ENCODE measurements around the gene MRTO4. TPM values are rescaled to one million over a fixed set of nuclear protein-coding genes. Genes with fewer than 3 reads are reported as not detected.
"Not testable (repeated sequence)": the region's sequence is repeated elsewhere in the genome, so short reads cannot be mapped to it uniquely, and the experiment has no call there.

MRTO4 gene
- total RNA-seq, 1 donor from 2014 or later: 57.6 TPM

DNA sequence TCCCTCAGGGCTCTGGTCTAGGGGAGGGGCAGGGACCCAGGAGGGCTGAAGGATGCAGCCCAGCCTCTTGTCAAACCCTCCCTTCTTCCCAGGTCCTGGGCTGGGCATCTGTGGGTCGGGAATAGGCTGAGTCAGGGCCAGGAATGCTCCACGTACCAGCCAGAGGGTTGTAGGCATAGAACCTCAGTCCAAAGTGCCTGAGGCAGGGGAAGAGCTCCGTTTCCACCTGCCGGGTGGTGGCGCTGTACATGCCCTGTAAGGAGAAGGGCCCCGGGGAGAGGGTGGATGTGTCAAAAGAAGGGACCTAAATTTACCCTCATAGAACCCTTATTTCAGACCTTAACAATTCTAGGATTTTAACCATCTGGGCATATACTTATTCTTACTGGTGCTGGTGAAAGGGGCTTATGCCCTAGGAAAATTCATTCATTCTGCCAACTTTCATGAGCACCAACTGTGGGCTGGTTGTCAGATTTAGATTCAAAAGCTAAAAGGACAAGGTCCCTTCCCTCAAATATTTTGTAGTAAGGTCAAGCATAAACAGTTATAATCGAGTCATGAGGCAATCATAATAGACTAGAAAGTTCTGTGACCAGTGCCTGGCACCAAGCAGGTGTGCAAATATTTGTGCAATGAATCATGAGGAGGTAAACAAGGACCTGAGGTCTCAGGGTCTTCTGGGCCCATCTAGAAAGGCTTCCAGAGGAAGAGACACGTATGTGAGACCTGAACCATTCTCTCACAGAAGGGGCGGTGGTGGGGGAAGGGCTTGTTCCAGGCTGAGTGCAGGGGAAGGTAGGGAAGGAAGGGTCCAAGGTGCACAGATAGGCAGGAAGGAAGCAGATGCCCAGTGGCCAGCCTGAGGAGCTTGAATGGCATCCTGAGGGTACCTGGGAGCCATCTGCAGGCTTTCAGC, 18.1 kb downstream of the MRTO4 start:
- intact Hi-C loops (cut with micrococcal nuclease): not testable (repeated sequence)

DNA sequence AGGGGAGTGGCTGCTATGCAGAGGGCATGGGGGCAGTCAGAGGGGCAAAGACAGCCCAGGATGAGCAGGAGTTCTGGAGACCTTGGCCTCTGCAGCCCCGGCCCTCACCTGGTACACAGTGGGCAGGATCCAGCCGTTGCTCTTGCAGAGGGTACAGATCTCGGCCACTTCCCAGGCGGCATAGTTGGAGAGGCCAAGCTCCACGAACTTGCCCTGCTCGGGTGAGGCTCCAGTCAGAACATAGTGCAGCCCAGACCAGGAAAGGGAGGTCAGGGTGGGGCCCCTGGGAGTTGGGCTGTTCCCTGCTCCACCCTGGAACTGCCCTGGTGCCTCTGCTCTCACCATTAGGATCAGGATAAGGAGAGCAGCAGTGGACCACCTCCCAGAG, 18.7 kb downstream of the MRTO4 start:
- intact Hi-C loops (cut with micrococcal nuclease): not testable (repeated sequence)

GRCh38 chr1:19272064-19272463, 20.5 kb downstream of the MRTO4 start:
- intact Hi-C loops (cut with micrococcal nuclease): no loop called here

DNA sequence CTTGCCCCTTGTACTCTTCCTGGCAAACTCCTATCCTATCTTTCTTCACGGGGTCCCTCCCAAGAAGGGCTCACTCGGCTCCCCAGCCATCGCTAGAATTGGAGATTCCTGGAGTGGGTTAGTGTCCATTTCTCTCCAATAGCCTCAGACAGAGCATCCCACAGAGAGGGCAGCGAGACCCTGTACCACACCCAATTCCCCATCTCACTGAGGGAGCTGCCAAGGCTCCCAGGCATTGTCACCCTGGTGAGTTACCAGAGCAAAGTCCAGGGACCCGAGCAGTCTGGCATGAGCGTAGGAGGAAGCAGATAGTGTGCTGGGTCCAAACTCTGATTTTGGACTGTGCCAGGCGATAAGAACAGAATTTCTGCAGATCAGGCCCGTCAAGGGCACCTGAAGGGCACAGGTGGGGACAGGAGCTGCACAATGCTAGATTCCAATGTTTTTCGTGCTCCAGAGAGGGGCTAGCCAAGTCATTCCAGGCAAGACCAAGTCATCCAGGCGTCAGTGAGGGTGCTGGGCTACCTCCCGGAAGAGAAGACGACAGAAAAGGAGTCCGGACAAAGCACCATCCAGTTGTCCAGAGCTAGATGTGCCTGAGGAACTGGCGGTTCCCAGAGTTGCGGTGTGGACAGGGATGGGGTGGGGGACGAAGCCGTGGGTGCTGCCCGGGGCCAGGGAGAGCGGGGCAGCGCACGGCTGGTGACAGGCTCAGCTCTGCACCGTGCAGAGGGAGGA, 21.7 kb downstream of the MRTO4 start:
- intact Hi-C loops (cut with micrococcal nuclease): no loop called here

DNA sequence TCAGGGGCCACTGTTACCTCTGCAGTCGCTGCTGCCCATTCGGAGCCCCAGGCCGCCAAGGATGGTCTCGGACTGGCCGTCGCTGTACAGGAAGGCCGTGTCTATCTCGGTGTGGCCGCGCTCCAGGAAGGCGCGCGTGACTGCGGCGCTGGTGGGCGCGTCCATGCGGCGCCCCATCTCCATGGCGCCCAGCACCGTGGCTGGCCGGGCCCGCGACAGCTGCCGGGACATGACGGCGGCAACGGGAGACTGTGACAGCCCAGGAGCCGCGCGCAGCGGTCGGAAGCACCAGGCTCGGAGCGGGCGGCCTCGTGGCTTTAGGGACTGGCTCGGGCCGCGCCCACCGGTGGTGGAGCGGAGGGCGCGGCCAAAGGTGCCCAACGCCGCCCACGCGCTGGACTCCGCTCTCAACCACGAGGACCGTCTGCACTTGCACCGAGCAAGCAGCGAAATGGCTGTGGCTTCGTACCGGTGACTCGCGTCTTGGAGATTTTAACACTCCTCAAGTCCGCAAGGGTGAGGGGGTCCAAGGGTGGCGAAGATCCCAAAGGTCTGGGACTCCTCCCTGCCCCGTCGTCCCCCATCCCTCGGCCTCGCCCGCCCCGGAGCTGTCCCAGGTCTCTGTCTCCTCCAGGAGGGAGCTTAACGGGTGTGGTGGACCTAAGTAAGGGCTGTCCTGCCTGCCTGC, 22.4 kb downstream of the MRTO4 start:
- intact Hi-C loops (cut with micrococcal nuclease): not testable (repeated sequence)

DNA sequence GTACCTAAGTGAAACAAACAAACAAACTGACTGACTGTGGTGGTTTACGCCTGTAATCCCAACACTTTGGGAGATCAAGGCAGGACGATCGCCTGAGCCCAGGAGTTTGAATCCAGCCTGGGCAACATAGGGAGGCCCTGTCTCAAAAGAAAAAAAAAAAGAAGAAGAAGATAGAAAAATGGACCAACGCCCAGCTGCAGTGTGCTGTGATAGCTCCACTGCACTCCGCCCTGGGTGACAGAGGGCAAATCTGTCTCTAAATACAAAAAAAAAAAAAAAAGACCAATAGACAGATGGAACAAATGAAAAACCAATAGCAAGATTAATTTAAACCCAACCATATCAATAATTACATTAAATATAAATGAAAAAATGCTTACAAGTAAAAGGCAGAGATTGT, 23.0 kb downstream of the MRTO4 start:
- intact Hi-C loops (cut with micrococcal nuclease): no loop called here

DNA sequence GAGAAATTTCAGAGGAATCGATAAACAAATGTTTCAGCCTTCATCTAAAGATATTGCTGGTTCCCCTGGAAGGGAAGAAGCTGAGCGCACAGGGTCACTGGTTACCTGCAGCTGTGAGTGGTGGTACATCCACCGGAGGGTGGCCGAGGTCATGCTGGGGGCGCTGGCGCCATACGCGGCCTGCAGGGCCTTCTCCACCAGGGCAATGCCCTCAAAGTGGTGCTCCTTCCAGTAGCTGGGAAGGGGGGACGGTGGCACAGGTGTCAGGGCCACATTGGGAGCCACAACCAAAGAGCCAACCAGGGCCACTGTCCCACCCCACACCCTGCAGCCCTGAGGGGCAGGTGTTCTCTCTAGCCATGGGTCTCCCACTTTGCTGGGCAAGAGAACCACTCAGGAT, 32.3 kb downstream of the MRTO4 start:
- intact Hi-C loops (cut with micrococcal nuclease): no loop called here

- intact Hi-C loops (cut with micrococcal nuclease): no loop called here
Measured at GRCh38 chr1:19284881-19285280, 33.3 kb downstream of the MRTO4 start.

DNA sequence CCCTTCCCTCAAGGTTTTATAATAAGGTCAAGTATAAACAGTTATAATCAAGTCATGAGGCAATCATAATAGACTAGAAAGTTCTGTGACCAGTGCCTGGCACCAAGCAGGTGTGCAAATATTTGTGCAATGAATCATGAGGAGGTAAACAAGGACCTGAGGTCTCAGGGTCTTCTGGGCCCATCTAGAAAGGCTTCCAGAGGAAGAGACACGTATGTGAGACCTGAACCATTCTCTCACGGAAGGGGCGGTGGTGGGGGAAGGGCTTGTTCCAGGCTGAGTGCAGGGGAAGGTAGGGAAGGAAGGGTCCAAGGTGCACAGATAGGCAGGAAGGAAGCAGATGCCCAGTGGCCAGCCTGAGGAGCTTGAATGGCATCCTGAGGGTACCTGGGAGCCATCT, 33.8 kb downstream of the MRTO4 start:
- intact Hi-C loops (cut with micrococcal nuclease): not testable (repeated sequence)

- intact Hi-C loops (cut with micrococcal nuclease): not testable (repeated sequence)
Measured at GRCh38 chr1:19285807-19286206, 34.2 kb downstream of the MRTO4 start.

DNA sequence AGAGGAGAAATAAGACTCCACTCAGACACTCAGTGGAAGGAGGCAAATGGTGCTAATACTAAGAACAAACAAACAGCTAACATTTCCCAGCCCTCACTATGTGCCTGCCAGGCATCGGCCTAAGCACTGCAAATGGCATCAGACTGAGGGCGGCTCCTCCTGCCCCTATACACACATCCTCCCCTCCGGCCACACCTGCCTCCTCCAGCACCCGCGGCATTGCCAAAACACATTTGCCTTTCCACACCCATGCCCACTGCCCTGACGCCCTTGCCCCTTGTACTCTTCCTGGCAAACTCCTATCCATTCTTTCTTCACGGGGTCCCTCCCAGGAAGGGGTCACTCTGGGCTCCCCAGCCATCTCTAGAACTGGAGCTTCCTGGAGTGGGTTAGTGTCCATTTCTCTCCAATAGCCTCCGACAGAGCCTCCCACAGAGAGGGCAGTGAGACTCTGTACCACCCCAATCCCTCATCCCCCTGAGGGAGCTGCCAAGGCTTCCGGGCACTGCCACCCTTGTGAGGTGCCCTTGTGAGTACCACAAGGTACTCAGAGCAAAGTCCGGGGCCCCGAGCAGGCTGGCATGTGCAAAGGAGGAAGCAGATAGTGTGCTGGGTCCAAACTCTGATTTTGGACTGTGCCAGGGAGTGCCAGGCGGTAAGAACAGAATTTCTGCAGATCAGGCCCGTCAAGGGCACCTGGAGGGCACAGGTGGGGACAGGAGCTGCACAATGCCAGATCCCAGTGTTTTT, 36.0 kb downstream of the MRTO4 start:
- intact Hi-C loops (cut with micrococcal nuclease): no loop called here

- intact Hi-C loops (cut with micrococcal nuclease): not testable (repeated sequence)
Measured at GRCh38 chr1:19288324-19289241, 37.0 kb downstream of the MRTO4 start, which contains the start of gene AKR7A3. Gene AKR7A3, minus strand, starts transcription at chr1:19288770. Its CDS starts 61 bp downstream, at chr1:19288709.

DNA sequence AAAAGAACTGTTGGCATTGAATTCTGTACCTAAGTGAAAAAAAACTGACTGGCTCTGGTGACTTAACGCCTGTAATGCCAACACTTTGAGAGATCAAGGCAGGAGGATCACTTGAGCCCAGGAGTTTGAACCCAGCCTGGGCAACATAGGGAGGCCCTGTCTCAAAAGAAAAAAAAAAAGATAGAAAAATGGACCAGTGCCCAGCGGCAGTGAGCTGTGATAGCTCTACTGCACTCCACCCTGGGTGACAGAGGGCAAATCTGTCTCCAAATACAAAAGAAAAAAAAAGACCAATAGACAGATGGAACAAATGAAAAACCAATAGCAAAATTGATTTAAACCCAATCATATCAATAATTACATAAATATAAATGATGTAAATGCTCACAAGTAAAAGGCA, 37.6 kb downstream of the MRTO4 start:
- intact Hi-C loops (cut with micrococcal nuclease): no loop called here

DNA sequence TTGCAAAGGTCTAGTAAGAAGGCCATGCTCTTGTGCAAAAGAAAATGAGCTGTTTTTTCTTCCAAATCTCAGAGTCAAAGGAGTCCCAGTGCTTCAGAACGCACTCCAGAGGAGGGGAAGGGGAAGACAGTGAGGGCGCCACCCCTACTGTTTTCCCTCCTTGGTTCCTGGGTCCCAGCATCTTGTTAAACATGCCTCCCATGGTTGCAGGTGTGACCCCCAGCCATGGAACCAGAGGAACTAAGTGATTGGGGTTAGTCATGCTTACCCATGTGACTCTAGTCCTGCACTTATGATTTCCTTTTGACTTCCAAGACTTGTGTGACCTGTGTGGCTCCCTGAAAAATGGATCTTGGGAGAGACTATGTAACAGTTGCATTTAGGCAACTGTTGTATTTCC, 43.0 kb downstream of the MRTO4 start:
- intact Hi-C loops (cut with micrococcal nuclease): no loop called here

GRCh38 chr1:19300211-19300610, 48.6 kb downstream of the MRTO4 start:
- intact Hi-C loops (cut with micrococcal nuclease): no loop called here

GRCh38 chr1:19304081-19304480, 52.5 kb downstream of the MRTO4 start:
- intact Hi-C loops (cut with micrococcal nuclease): not testable (repeated sequence)

- intact Hi-C loops (cut with micrococcal nuclease): no loop called here
Measured at GRCh38 chr1:19305880-19306279, 54.3 kb downstream of the MRTO4 start.

GRCh38 chr1:19306941-19307340, 55.3 kb downstream of the MRTO4 start:
- intact Hi-C loops (cut with micrococcal nuclease): no loop called here

DNA sequence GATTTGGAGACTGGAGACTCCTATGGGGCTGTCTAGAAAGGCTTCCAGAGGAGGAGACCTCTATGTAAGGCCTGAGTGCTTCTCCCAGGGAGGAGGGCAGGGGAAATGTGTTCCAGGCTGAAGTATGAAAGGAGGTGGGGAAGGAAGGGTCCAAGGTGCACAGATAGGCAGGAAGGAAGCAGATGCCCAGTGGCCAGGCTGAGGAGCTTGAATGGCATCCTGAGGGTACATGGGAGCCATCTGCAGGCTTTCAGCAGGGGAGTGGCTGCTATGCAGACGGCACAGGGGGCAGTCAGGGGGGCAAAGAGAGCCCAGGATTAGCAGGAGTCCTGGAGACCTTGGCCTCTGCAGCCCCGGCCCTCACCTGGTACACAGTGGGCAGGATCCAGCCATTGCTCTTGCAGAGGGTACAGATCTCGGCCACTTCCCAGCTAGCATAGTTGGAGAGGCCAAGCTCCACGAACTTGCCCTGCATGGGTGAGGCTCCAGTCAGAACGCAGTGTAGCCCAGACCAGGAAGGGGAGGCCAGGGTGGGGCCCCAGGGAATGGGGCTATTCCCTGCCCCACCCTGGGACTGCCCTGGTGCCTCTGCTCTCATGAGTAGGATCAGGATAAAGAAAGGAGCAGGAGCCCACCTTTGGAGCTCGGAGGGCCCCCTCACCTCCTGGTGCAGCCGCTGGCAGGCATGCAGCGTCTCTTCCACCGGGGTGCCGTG, 56.3 kb downstream of the MRTO4 start:
- intact Hi-C loops (cut with micrococcal nuclease): no loop called here
